Measurements from ENCODE around the gene ZNF503.

The ZNF503 gene

GRCh38 chr10:75430000-75430763 is 28.6 kb upstream of the ZNF503 start:
- peak; percentile 92 for DNase-seq

DNA sequence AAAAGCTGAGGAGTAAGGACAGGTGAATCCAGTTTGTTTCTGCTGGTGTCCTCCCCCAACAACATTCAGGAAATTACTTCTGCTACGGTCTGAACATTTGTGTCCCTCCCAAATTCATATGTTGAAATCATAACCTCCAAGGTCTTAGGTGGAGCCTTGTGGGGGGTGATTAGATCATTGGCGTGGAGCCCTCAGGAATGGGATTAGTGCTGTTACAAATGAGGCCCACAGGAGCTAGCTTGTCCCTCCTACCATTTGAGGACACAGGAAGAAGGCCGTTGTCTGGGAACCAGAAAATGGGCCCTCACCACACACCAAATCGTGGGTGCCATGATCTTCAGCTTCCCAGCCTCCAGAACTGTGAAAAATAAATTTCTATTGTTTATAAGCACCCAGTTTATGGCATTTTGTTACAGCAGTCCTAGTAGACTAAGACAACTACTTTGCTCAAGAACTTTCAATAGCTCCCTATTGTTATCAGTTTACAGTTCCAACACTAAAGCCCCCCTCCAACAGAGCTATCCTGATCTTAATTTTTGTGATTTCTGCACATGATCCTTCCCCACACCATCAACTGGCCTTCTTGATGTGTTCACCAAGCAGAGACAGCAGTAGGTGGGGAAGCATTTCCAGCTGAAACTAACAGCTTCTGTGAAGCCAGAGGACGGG is 27.7 kb upstream of the ZNF503 start:
- DNase-seq = peak; percentile 14

- no peak for DNase-seq
These were observed 27.0 kb upstream of the ZNF503 start for GRCh38 chr10:75428434-75429158.

DNA sequence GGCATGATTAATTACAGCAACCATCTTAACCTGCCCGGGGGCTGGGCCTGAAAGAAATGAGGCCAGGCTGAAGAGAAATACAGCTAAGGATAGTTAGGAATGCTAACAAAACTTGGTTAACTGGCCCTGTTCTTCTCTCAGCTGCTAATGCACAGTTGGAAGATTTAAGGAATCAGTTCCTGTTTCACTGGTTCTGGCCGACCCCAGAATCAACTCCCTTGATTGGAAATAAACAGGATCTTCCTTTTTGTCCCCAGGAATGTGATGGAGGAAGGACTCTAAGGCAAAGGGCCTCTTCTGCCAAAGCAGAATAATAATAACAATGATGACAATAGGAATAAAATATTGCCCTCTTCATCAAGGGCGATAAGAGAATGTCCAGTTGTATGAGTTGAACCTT is 26.4 kb upstream of the ZNF503 start:
- no peak for DNase-seq

DNA sequence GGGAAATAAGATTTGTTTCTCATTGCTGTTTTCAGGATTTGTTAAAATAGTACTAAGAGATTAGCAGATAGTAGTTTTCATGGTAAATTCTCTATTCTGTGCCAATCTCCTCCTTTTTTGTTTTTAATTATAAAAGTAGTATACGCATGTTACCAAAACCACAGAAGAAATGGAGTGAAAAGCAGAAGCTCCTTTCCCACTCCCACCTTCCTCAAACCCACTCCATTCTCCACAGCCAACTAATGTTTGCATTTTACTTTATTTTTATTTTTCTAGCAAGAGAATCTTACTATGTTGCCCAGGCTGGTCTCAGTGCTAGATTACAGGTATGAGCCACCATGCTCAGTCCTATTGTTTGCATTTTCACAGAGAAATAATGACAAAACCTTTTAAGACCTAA is 25.3 kb upstream of the ZNF503 start:
- no peak for DNase-seq

DNA sequence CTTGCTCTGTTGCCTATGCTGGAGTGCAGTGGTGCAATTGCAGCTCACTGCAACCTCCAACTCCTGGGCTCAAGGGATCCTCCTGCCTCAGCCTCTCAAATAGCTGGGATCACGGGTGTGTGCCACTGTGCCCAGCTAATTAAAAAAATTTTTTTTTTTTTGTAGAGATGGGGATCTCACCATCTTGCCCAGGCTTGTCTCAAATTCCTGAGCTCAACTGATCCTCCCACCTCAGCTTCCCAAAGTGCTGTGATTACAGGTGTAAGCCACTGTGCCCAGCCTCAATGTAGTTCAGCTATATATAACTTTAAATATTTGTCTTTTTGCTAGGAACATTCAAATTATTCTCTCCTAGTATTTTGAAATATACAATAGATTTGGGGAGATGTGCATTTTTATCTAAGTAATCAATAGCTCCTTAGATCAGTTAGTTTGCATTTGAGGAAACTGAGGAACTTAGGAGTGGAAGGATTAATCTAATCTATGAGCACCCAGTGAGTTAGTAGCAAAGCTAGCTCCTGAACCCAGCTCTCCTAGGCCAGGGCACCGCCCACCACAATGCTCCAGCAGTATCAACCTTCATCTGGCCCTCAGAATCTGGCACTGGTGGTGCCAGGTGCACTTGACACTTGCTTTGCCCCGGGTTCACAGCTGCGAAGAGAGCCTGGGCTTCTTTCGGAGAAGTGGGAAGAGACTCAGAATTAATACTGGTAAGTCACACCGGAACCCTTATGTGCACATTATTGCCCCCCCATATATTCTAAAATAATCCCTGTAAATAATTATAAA is 23.9 kb upstream of the ZNF503 start:
- no peak for DNase-seq

GRCh38 chr10:75424571-75424970 is 23.0 kb upstream of the ZNF503 start:
- DNase-seq = no peak

DNA sequence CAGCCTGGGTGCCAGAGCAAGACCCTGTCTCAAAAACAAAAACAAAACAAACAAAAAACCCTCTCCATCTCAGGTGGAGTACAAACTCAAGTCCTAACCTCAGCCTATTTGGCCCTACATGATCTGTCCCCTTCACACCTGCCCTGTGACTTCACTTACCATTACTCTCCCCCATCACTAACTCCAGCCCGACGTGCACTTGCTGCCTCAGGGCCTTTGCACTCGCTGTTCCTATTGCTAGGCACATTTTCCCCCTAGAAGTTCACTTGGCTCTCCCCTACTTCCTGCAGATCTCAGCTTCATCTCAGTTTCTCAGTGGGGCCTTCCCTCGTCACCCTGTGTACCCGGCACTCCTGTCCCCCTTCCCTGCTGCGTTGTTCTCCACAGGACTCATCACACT is 21.3 kb upstream of the ZNF503 start:
- DNase-seq = no peak

DNA sequence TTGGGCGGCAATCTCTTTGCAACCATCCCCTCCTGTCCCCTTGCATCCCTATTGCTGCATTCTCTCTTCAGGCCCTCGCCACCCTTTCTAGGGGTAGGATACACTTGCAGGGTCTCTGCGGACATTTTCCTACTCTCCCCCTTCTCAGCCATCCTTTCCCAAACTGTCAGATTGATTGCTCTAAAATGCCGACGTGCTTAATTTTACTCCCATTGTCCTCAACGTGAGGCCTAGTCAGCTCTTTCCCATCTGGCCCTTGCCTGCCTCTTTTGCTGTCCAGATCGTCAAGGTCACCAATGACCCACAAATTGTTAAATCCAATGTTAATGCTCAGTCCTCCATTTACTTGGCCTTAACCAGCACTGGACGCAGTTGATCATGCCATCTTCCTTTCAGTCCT is 17.1 kb upstream of the ZNF503 start:
- DNase-seq = no peak

GRCh38 chr10:75418293-75418692 is 16.7 kb upstream of the ZNF503 start:
- no peak for DNase-seq

DNA sequence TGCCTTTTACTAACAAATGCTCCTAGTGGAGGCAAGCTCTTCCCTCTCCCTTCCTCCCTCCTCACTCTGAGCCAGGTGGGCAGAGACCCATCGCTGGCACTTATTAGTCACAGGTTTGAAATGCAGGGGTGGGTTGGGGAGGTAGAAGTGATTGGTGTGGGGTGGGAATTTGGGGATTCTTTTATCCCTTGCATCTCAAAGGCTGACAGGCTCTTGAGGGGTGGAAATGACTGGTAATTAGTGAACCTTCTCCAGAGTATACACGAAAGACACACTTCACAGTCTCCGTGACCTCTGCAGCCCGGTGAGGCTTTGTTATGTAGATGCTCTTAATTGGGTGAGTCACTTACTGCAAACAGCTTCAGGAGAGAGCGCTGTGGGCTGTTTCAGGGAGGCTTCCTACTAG is 16.0 kb upstream of the ZNF503 start:
- no peak for DNase-seq

- DNase-seq = no peak
These were observed 13.0 kb upstream of the ZNF503 start for GRCh38 chr10:75414527-75414926.

GRCh38 chr10:75410132-75411005 is 8.8 kb upstream of the ZNF503 start:
- DNase-seq = no peak

DNA sequence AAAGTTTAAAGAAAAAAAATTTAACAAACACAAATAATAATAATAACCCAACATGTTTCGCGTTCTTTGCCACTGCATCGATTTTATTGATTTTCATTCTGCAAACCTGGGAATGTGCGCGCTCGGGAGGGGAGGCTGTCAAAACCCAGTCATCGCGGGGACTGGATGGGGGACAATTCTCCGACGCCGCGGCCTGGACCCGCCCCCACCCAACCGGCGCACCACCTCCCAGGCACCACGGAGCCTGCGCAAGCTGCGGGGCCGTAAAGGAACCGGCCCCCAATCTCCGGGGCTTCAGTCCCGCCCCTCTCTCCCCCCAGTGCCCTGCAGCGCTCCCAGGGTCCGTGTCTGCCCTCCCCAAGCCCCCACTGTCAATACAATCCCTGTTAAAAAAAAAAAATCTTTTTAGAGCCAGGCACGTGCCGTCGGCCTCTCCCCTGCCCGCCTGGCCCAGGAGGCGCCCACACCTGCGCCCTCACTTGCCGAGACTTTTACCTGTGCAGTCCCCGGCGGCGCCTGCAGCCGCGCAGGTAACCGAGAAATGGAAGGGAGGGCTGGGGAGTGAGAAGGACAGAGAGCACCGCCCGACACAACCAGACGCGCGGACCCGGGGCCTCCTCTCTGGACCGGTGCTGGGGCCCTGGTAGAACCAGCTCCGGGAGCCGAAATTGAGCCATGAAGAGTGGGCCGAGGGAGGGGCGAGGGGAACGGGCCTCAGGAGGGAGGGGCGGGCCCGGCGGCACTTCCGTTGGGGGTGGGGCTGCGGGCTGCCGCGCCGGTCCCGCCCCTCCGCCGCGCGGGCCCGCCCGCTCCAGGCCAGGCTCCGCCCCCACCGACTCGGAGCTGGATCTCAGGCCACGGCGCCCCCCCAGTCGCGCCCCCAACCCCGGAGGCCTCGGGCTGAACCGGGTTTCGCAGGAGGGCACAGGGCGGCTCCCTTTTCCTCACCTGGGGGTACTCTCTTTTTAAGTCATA is 7.6 kb upstream of the ZNF503 start:
- no peak for DNase-seq

DNA sequence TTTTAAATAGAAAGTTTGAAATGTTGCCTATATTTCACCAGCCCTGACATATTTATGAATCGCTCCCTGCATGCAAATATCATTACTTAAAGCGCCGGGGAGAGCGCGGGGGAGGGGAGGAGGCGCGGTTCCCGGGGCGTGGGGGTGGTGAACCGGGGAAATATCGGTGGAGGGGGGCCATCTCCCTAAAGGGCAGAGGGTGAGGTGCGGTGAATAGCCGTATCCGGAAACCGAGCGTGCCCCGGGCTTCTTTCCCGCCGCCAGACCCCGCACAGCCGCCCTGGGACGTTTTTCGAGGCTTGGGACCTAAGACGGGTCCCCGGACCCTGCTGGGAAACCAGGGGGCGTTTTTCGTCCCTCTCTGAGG is 6.9 kb upstream of the ZNF503 start:
- DNase-seq = no peak

- no peak for DNase-seq
These were observed 6.3 kb upstream of the ZNF503 start for GRCh38 chr10:75407713-75408508.

- no peak for DNase-seq
These were observed 5.7 kb upstream of the ZNF503 start for GRCh38 chr10:75407224-75407712.

DNA sequence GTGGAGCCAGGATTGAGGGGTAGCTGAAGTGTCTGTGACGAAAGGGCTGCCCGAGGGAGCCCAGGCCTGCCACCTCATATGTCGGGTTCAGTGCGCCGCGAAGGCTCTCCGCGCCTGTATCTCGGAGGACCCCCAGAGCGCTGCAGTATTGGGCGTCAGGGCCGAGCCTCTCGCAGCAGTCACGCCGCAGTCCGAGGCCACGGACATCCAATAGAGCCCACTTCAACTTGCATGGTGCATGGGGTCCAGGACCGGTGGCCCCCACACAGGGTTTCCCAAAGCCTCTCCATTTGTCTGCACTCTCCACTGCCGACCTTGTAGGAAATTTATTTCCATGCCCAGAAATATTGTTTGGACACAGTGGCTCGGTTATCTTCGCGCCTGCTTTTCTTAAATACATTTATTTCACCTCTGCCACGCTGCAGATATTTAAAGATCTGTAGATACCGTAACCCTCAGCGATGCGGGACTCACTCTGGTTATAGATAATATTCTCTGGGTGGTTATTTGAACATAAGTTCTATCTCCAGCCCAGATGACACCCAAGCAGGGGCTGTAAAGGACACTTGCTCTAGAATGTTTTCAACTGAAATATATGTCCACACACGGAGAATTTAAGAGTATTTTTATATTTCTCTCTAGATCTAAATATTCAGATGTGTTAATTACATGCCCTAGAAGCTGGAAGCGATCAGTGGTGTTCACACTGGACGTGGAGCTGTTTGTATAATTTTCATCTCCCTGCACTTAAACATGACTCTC is 5.1 kb upstream of the ZNF503 start:
- DNase-seq = no peak

Data from OCI-M1 (cell line).